WTC11 (cell line): ENCODE measurements around the gene LAMA4. TPM values are rescaled to one million over a fixed set of nuclear protein-coding genes. Genes with fewer than 3 reads are reported as not detected.

Source experiments
- ATAC-seq: fragments of 200-7000 bp; cut with Tn5 transposase; 2 replicates; pipeline ENCODE4 v1.10.0; 2021; ENCODE audit warnings: mild to moderate bottlenecking, moderate library complexity
- CTCF ChIA-PET: fragments of 300-600 bp; sonication (Branson Sonifier 250); formaldehyde crosslinking; loops from one replicate; lab custom pipeline; 2021; ENCODE audit warnings: antibody characterized with exemption; lab: Charles Lee
- POLR2A ChIA-PET: fragments of 350-600 bp; sonication (Branson Sonifier 250); formaldehyde crosslinking; loops from one replicate; lab custom pipeline; 2021; ENCODE audit warnings: antibody characterized with exemption; lab: Charles Lee
- DNase-seq: peaks from one replicate; pipeline ENCODE4 v3.0.0; 2021; ENCODE audit warnings: low spot score
- H3K27ac Mint-ChIP-seq: 2 replicates; pipeline ENCODE4 v1.8.0; 2021; ENCODE audit warnings: mixed read lengths
- H3K27me3 Mint-ChIP-seq: 2 replicates; pipeline ENCODE4 v1.8.0; 2021; ENCODE audit warnings: low read depth, mild to moderate bottlenecking, moderate library complexity, mixed read lengths
- H3K36me3 Mint-ChIP-seq: 2 replicates; pipeline ENCODE4 v1.8.0; 2021; ENCODE audit warnings: mixed read lengths
- H3K4me1 Mint-ChIP-seq: 2 replicates; pipeline ENCODE4 v1.8.0; 2022; ENCODE audit warnings: mixed read lengths
- H3K4me3 Mint-ChIP-seq: 2 replicates; pipeline ENCODE4 v1.8.0; 2021; ENCODE audit warnings: mild to moderate bottlenecking, moderate library complexity, mixed read lengths
- H3K9me3 Mint-ChIP-seq: 2 replicates; pipeline ENCODE4 v1.8.0; 2021; ENCODE audit warnings: mixed read lengths
- EMX1 ChIP-seq: fragments of 250-450 bp; sonication (Bioruptor Pico); IDR thresholded peaks from 2 replicates; pipeline ENCODE4 v1.8.0; 2021; ENCODE audit warnings: mild to moderate bottlenecking
- GABPB1 ChIP-seq: sonication (generic); formaldehyde crosslinking; IDR thresholded peaks from 2 replicates; pipeline ENCODE4 v1.8.1; 2023; ENCODE audit warnings: mild to moderate bottlenecking, missing genetic modification reagents
- GTF2I ChIP-seq: fragments of 250-450 bp; sonication (Bioruptor Pico); conservative IDR thresholded peaks from 2 replicates; pipeline ENCODE4 v1.4.0; 2021; ENCODE audit warnings: mild to moderate bottlenecking
- IRF2 ChIP-seq: sonication (generic); formaldehyde crosslinking; IDR thresholded peaks from 2 replicates; pipeline ENCODE4 v1.8.0; 2022; ENCODE audit warnings: low read depth, missing genetic modification reagents, borderline replicate concordance
- JUN ChIP-seq: sonication (generic); formaldehyde crosslinking; IDR thresholded peaks from 2 replicates; pipeline ENCODE4 v1.8.0; 2023; ENCODE audit warnings: mild to moderate bottlenecking, missing genetic modification reagents
- NR2C2 ChIP-seq: sonication (generic); formaldehyde crosslinking; IDR thresholded peaks from 2 replicates; pipeline ENCODE4 v1.8.0; 2022; ENCODE audit warnings: mild to moderate bottlenecking, missing genetic modification reagents
- PRRX2 ChIP-seq: fragments of 250-450 bp; sonication (Bioruptor Pico); IDR thresholded peaks from 2 replicates; pipeline ENCODE4 v1.8.0; 2021; ENCODE audit warnings: mild to moderate bottlenecking
- RELA ChIP-seq: sonication (generic); formaldehyde crosslinking; IDR thresholded peaks from 2 replicates; pipeline ENCODE4 v1.8.1; 2022; ENCODE audit warnings: missing genetic modification reagents, mild to moderate bottlenecking, borderline replicate concordance
- RORB ChIP-seq: fragments of 250-450 bp; sonication (Bioruptor Pico); IDR thresholded peaks from 2 replicates; pipeline ENCODE4 v1.9.0; 2021; ENCODE audit warnings: mild to moderate bottlenecking
- SMAD4 ChIP-seq: sonication (generic); formaldehyde crosslinking; IDR thresholded peaks from 2 replicates; pipeline ENCODE4 v1.8.0; 2022; ENCODE audit warnings: mild to moderate bottlenecking, missing genetic modification reagents
- SP1 ChIP-seq: sonication (generic); formaldehyde crosslinking; conservative IDR thresholded peaks from 2 replicates; pipeline ENCODE4 v1.8.1; 2022; ENCODE audit warnings: missing genetic modification reagents
- TCF7 ChIP-seq: sonication (generic); formaldehyde crosslinking; IDR thresholded peaks from 2 replicates; pipeline ENCODE4 v1.8.0; 2022; ENCODE audit warnings: mild to moderate bottlenecking, low read depth, missing genetic modification reagents, moderate library complexity
- TEAD1 ChIP-seq: sonication (generic); formaldehyde crosslinking; IDR thresholded peaks from 2 replicates; pipeline ENCODE4 v1.8.0; 2022; ENCODE audit warnings: mild to moderate bottlenecking, missing genetic modification reagents
- ZNF138 ChIP-seq: sonication (generic); formaldehyde crosslinking; conservative IDR thresholded peaks from 2 replicates; pipeline ENCODE4 v1.8.1; 2022; ENCODE audit warnings: mild to moderate bottlenecking, moderate library complexity, missing genetic modification reagents
- total RNA-seq: library from RNA; stranded (reverse); gene quantifications from 3 replicates; pipeline ENCODE4 v1.2.3, GENCODE V29; 2021
- TF ChIP-seq, protein P1 (sequence below): sonication (generic); formaldehyde crosslinking; IDR thresholded peaks from 2 replicates; pipeline ENCODE4 v1.8.1; 2022; ENCODE audit warnings: missing genetic modification reagents, borderline replicate concordance
- TF ChIP-seq, protein P2 (sequence below): sonication (generic); formaldehyde crosslinking; IDR thresholded peaks from 2 replicates; pipeline ENCODE4 v1.8.1; 2022; ENCODE audit warnings: low read depth, mild to moderate bottlenecking, moderate library complexity, missing genetic modification reagents, borderline replicate concordance
- TF ChIP-seq, protein P3 (sequence below): sonication (generic); formaldehyde crosslinking; IDR thresholded peaks from 2 replicates; pipeline ENCODE4 v1.8.1; 2022; ENCODE audit warnings: low read depth, missing genetic modification reagents, borderline replicate concordance
- TF ChIP-seq, protein P4 (sequence below): sonication (generic); formaldehyde crosslinking; IDR thresholded peaks from 2 replicates; pipeline ENCODE4 v1.8.0; 2022; ENCODE audit warnings: mild to moderate bottlenecking, missing genetic modification reagents
- TF ChIP-seq, protein P5 (sequence below): fragments of 250-450 bp; sonication (Bioruptor Pico); IDR thresholded peaks from 2 replicates; pipeline ENCODE4 v2.1.2; 2022; ENCODE audit warnings: mild to moderate bottlenecking, moderate library complexity
- TF ChIP-seq, protein P6 (sequence below): sonication (generic); formaldehyde crosslinking; IDR thresholded peaks from 2 replicates; pipeline ENCODE4 v1.8.0; 2022; ENCODE audit warnings: mild to moderate bottlenecking, missing genetic modification reagents

LAMA4 gene
- total RNA-seq, 1 experiment from 2014 or later: 1.6 TPM

DNA sequence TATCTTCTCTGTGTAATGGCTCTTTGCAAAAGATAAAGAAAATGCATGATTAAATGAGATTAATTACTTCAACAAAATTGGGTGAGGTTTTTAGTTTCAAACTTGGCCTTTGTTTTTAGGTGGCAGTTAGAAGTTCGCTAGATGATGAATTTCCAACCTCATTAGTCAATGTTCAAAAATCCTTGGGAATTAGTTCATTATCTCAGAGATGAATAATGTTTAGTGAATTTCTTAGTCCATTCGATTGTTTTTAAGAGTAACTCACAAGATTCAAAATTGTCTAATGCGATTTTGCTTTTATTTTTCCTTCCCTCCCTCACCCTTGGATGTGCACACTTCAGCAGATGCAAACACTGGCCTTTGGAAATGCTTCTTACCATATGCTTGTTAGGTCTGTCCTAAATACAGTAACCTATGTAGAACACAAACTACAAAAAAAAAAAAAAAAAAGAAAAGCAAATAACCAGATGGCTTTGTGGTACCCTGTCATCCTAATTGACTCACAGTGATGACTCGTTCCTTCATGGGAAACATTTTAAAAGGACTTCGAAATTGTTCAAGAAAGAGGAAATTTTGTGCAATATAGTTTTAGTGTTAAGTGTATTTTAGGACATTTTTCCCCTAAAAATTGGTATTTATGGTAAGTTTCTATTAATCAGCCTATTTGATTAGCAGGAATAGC lies 100.3 kb downstream of the LAMA4 start (continued):
- TF ChIP-seq, protein P1, sequence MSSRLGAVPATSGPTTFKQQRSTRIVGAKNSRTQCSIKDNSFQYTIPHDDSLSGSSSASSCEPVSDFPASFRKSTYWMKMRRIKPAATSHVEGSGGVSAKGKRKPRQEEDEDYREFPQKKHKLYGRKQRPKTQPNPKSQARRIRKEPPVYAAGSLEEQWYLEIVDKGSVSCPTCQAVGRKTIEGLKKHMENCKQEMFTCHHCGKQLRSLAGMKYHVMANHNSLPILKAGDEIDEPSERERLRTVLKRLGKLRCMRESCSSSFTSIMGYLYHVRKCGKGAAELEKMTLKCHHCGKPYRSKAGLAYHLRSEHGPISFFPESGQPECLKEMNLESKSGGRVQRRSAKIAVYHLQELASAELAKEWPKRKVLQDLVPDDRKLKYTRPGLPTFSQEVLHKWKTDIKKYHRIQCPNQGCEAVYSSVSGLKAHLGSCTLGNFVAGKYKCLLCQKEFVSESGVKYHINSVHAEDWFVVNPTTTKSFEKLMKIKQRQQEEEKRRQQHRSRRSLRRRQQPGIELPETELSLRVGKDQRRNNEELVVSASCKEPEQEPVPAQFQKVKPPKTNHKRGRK (CRISPR knock-in tag): no peak
- no peak for TF ChIP-seq TEAD1 (CRISPR knock-in tag)
- TF ChIP-seq NR2C2 (CRISPR knock-in tag): no peak
- TF ChIP-seq ZNF138: no peak
- no peak for TF ChIP-seq EMX1
- TF ChIP-seq, protein P2, sequence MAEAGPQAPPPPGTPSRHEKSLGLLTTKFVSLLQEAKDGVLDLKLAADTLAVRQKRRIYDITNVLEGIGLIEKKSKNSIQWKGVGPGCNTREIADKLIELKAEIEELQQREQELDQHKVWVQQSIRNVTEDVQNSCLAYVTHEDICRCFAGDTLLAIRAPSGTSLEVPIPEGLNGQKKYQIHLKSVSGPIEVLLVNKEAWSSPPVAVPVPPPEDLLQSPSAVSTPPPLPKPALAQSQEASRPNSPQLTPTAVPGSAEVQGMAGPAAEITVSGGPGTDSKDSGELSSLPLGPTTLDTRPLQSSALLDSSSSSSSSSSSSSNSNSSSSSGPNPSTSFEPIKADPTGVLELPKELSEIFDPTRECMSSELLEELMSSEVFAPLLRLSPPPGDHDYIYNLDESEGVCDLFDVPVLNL (CRISPR knock-in tag): no peak

DNA sequence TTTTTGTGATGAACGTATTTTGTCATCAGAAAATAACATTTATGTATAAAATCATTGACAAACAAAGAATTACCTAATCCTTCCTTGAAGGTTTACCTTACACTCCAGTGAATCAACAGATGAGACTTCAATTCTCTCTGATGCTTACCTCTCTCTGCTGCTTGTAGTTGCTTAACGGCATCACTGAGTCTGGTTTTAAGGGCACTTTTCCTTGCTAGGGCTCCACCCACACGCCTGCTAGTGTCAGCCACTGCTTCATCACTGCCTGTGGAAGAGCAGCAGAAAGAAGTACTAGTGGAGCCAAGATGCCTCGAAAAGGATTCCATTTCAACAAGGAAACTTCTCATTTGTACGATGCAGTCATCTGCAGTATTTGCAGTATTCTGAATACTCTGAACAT lies 104.0 kb downstream of the LAMA4 start:
- Mint-ChIP-seq H3K36me3 (no peaks in the 10 kb centered on the region), H3K4me1 (no peaks in the 10 kb centered on the region; the same call in 1 of the 2 replicates), H3K27me3 (no peaks in the 10 kb centered on the region), H3K9me3 (no peaks in the 10 kb centered on the region), H3K27ac (no peak overlapping the region), H3K4me3 (no peak overlapping the region)
- TF ChIP-seq RELA (CRISPR knock-in tag) (no peak), GTF2I (CRISPR knock-in tag) (no peak), GABPB1 (CRISPR knock-in tag) (no peak), SMAD4 (no peak), JUN (CRISPR knock-in tag) (no peak), PRRX2 (no peak), RORB (no peak), SP1 (CRISPR knock-in tag) (no peak), IRF2 (CRISPR knock-in tag) (no peak), TCF7 (CRISPR knock-in tag) (no peak)
- TF ChIP-seq, protein P3, sequence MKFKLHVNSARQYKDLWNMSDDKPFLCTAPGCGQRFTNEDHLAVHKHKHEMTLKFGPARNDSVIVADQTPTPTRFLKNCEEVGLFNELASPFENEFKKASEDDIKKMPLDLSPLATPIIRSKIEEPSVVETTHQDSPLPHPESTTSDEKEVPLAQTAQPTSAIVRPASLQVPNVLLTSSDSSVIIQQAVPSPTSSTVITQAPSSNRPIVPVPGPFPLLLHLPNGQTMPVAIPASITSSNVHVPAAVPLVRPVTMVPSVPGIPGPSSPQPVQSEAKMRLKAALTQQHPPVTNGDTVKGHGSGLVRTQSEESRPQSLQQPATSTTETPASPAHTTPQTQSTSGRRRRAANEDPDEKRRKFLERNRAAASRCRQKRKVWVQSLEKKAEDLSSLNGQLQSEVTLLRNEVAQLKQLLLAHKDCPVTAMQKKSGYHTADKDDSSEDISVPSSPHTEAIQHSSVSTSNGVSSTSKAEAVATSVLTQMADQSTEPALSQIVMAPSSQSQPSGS (CRISPR knock-in tag): no peak
- TF ChIP-seq, protein P4, sequence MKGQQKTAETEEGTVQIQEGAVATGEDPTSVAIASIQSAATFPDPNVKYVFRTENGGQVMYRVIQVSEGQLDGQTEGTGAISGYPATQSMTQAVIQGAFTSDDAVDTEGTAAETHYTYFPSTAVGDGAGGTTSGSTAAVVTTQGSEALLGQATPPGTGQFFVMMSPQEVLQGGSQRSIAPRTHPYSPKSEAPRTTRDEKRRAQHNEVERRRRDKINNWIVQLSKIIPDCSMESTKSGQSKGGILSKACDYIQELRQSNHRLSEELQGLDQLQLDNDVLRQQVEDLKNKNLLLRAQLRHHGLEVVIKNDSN (CRISPR knock-in tag): no peak
- TF ChIP-seq, protein P5, sequence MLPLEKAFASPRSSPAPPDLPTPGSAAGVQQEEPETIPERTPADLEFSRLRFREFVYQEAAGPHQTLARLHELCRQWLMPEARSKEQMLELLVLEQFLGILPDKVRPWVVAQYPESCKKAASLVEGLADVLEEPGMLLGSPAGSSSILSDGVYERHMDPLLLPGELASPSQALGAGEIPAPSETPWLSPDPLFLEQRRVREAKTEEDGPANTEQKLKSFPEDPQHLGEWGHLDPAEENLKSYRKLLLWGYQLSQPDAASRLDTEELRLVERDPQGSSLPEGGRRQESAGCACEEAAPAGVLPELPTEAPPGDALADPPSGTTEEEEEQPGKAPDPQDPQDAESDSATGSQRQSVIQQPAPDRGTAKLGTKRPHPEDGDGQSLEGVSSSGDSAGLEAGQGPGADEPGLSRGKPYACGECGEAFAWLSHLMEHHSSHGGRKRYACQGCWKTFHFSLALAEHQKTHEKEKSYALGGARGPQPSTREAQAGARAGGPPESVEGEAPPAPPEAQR (CRISPR knock-in tag): no peak
- TF ChIP-seq, protein P6, sequence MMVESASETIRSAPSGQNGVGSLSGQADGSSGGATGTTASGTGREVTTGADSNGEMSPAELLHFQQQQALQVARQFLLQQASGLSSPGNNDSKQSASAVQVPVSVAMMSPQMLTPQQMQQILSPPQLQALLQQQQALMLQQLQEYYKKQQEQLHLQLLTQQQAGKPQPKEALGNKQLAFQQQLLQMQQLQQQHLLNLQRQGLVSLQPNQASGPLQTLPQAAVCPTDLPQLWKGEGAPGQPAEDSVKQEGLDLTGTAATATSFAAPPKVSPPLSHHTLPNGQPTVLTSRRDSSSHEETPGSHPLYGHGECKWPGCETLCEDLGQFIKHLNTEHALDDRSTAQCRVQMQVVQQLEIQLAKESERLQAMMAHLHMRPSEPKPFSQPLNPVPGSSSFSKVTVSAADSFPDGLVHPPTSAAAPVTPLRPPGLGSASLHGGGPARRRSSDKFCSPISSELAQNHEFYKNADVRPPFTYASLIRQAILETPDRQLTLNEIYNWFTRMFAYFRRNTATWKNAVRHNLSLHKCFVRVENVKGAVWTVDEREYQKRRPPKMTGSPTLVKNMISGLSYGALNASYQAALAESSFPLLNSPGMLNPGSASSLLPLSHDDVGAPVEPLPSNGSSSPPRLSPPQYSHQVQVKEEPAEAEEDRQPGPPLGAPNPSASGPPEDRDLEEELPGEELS (CRISPR knock-in tag): no peak
- ATAC-seq (no peak), DNase-seq (no peak)
- POLR2A ChIA-PET: no interaction called here
- CTCF ChIA-PET: no interaction called here
